ENCODE results near the gene LMBR1.
"Not testable (repeated sequence)": the region's sequence is repeated elsewhere in the genome, so short reads cannot be mapped to it uniquely, and the experiment has no call there.

Gene LMBR1

DNA sequence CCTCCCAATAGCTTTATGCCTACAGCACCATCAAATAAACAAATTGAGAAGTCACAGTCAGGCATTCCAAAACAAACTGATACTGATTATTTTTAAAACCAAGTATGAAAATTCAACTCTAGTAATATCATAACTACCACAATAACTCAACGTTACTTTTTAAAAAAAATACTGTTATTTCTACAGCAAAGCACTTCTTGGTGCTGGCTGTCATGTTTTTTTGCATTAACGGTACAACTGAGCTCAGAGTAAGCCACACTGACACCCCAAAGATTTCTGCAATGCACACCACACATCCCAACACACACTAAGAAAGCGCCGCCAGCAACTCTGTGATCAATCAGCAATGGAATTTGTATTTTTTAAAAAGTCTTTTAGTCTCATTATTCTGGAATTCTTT lies 138.8 kb downstream of the LMBR1 start:
- DNase-seq: peak in 1 of 5 experiments; percentile 81

DNA sequence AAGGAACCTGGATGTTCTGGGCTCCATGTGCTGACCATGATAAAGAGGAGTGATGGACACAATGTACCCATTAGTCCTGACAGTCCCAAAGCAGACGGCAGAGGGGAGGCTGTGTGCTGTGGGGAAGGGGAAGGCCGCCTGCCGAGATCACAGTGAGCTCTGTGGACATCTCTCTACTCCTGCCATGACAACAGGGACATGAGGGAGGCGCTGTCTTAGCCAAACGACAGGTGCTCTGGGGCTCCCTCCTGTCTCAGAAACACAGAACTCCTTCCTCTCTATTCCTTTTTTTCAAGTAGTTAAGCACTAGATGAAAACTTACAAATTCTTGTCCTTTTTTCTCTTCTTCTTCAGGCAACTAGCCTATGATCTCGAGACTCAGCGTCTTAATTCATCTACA lies 139.4 kb downstream of the LMBR1 start:
- DNase-seq: peak in 1 of 5 experiments; percentile 71

DNA sequence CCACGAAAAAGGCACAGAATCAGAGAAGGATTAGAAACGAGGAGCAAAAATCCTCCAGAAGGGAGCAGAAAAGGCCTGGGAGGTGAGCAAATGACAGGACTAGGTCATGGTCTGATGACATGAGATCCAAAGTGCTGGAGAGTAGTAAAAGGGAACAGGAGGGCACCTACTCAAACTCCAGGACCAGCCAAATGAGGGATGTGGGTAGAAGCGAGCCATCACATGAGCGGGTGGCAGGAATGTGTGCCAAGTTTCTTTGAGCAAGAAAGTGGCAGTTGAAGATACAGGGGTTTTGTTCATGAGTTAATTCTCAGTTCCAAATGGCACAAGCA lies 139.8 kb downstream of the LMBR1 start:
- peak in 1 of 5 experiments; percentile 31 for DNase-seq

DNA sequence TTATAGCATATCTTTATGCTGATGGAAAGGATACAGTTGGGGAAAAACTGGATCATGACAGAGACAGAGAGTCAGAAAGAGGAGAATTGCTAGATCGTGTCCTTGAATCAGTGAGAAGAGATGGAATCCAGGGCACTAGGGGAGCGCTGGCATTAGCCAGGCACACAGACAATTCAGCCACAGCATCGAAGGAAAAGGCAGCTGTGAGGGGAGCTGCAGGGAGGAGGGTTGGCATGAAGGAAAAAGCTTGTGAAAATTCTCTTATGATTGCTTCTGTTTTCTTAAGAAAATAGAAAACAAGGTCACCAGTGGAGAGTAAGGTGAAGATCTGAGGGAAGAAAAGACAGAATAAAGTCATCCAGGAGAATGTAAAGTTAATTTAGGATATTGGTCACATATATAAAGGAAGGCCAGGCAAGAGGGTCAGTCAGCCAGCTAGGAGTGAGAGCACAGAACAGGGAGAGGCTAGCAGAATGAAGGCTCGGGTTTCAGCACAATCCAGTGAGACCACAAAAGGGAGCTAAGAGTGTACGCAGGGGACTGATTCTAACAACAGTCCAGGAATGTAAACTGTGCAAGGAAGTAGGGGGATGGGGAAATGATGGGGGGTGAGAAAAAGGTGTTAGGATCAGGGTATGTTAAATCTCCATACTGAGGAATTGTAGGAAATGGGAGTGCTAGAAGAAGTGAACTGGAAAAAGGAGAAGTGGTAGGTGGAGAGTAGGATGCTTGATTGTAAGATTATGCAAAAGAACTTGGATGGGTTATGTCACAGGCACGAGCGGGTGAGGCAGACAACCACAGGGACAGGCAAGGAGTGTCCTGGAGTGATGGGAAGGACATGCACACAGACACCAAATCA lies 140.4 kb downstream of the LMBR1 start:
- no peak for DNase-seq

DNA sequence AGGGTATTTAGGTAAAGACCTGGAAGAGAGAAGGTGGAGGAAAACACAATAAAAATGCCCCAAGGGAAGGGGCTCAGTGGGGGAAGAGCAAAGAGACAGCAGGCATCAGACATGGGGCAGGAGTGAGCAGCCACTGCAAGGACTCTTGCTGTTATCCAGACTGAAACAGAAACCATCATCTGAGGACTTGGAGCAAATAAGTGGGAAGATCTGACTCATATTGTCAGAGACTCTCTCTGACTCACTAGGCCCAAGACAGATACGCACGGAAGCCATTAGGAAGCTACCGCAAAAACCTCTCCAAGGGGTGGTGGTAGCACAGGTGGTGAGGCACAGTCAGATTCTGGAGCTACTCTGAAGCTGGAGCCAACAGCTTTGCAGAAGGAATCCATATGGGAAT lies 141.7 kb downstream of the LMBR1 start:
- peak in 2 of 5 experiments; percentile 33 to 96 for DNase-seq

DNA sequence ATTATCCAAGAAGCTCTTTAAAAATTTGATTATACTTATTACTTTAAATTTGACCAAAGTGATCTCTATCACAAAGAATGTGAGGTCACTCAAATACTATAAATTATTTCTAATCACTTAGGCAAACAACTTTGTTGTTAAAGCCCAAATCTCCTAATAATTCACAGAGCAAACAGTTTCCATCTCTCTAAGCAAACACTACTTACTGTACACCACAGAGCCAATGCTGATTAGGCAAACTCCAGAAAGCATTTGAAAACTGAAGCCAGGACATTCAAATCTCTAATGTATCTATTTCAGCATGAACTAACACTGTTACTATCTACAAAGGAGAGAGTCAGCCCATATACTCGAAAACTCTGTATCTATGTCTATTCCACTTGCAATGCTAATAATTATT lies 145.3 kb downstream of the LMBR1 start:
- no peak for DNase-seq

DNA sequence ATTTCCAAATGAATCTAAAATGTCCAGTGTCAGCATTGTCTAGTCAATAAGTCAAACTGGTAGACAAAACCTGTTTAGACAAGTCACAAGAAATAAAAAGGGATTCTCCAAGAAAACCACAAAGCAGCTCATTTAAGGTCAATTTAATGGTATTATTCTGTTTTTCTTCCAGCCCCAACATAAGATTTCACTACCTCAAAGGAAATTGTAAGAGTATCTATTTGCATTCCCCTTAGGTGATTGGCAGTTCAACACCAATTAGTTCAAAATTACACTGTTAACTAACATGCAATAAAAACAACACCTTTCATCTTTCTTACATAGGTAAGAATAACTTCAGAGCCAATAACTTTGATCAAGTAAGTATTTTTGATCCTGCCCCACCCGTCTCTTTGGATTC lies 146.1 kb downstream of the LMBR1 start:
- DNase-seq: no peak

DNA sequence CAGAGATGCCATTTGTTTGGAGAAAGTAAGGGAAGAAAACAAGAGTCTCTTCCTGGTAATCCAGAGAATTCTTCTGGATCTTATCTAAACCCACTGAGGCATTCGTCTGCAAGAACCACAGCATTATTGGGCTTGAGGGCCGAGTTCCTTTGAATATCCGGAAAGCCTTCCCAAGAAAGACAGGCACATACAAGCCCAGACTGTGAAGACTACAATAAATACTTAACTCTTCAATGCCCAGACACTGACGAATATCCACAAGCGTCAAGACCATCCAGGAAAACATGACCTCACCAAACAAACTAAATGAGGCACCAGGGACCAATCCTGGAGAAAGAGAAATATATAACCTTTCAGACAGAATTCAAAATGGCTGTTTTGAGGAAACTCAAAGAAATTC lies 153.4 kb downstream of the LMBR1 start:
- no peak for DNase-seq

DNA sequence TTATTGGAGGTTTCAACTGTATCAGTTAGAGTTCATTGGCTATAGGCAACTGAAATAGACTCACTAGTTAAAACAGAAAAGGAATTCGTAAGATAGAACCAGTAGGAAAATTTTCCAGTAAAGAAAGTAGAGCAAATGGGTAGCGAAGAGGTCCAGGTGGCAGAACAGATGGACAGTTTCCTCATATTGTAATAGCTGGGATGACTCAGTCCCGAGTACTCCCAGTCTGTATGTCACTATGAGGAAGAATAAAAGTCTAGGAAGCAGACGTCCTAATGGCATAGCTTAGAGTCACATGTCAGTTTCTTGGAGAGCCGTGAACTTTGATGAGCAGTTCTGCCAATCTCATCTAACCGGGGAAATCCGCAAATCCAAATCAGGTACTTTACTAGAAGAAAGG lies 157.1 kb downstream of the LMBR1 start:
- DNase-seq: no peak

DNA sequence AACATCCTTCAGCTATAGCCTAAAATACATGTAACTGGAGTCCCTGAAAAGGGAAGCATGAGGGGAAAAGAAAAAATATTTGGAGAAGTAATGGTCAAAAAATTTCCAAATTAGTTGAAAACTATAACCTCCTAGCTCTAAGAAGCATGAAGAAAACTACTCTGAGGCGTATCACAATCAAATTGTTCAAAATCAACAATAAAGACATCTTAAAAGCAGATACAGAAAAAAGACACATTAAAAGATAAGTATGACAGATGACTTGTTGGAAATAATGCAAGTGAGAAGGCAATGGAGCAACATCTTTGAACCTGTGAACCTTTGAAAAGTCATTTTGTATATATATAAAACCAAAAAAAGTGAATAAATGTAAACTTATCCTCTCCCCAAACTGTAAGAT lies 159.3 kb downstream of the LMBR1 start:
- no peak for DNase-seq

DNA sequence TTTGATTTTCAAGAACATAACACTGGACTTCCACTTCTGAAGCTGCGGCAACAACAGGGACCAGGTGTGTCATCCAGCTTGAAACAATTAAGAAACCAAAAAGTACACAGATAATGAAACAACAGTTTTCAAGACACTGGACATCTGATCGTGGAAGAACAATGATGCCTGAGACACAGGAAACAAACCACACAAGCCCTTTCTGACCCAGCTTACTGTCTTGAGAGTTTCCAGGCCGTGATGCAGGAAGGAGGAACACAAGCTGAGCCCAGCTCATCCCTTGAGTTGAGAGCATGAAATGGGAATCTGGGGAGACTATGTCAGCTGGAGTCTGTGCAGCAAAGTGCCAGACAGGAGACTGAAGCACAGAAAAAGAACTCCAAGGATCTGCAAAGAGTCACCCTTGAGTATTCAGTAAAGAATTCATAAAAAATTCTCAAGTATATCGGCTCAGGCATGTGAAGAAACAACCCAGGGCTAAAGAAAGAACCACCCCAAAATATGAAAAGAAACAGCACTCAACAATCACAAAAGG lies 160.8 kb downstream of the LMBR1 start:
- DNase-seq: no peak

DNA sequence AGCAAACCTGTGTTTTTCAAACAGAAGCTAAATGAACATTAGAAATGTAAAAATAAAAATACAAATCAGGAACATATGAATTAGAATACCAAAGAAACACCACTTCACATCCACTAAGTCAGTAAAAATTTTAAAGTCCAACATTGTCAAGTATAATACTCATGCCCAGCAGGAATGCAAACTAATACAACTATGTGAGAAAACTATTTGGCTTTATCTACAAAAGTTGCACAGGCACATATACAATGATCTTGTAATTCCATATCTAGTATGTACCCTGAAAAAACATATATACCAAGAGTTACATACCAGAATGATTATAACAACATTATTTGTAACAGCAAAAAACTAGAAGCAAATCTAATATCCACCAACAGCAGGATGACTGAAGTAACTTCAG lies 161.3 kb downstream of the LMBR1 start:
- DNase-seq: no peak

DNA sequence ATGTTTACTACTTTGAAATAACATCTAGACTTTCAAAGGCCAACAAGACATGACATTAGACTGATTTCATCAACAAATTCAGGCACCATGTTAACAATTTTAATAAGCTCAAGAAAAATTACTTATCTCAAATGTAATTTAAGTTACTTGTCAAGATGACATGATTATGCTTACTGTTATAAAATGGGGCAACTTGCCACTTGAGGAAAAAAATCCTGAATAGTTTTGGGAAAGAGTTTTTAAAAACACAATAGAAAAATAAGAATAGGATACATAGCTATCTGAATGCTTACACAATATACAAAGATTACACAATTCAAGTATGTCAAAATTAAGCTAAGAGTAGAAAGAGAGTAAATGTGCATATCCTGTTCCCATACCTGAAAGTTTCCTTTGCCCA lies 167.0 kb downstream of the LMBR1 start:
- no peak for DNase-seq

DNA sequence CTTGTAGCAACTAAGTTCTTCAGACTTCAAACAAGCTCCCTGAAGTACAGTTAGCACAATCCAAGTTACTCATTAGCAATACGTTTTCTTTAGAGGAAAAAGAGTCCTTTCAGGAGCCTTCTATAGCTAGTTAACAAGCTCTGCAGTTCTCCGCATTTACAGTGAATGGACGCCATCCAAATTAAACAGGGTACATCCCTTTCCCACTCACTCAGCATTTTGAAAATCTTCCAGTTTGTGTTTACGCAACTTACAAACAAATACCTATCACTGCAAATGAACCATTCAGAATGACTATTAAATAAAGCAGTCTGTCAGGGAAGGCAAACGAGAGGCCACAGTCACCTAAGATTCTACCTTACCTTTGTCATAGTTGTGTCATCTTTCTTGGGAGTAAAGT lies 167.9 kb downstream of the LMBR1 start:
- no peak for DNase-seq

DNA sequence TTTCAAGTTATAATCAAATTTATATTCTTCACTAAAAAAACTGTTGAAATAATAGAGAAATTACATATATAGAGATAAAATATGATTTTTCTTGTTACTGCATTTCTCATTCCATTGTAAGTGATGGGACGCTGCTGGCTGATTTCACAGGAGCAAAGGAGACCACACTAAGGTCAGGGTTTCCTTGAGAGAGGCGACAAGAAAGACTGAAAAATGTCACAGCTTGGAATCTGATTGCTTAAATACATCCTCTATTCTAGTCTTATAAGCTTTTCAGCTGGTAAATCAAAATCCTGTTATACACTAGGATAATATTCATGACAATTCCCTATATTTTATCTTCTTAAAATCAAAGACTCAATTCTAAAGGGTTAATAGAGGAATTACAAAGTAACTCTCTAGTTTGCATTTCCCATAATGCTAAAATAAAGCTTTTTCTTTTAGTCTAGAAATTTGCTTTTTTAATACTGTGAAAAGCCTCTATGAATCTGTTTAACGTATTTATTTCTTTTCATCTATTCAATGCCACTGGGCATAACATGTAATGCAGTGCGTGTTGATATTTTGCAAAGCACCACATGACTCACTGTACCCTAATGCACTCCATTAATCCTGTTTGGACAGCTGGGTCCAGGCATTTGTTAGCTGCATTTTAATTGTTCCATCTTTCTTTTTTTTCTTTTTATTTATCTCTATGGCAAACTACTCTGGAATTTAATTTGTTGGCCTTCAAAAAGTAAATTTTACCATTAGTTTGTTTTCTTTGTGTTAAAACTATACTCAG lies 170.7 kb downstream of the LMBR1 start:
- no peak for DNase-seq

DNA sequence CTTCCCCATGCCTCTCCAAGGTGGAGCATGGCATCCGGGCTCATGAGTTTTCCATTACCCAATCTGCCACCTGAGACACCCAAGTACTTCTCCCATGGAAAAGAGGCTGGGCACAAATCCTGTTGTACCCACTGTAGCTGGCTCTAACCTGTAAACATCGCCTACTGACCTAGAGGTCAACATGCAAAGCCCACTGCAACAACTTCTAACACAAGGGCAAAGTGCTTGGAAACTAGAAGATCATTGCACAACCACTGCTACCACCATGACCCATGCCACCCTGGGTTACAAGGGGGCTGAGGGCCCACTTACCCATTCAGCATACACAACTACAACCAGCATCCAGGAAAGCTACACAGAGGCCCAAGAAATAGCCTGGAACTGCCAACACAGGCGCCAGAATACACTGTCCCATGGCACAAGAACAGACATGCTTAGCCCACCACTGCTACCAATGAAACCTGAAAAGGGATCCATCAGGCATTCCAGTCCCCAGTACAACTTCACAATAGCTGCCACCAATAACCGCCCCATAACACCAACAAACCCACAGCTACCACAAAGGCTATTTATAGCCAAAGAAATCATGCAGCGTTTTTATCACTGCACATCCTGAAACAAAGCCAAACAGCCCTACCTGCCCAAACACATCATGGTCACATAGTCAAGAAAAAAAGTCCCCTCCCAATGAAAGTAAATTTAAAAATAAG lies 189.1 kb downstream of the LMBR1 start:
- DNase-seq: peak in 1 of 5 experiments; percentile 46

DNA sequence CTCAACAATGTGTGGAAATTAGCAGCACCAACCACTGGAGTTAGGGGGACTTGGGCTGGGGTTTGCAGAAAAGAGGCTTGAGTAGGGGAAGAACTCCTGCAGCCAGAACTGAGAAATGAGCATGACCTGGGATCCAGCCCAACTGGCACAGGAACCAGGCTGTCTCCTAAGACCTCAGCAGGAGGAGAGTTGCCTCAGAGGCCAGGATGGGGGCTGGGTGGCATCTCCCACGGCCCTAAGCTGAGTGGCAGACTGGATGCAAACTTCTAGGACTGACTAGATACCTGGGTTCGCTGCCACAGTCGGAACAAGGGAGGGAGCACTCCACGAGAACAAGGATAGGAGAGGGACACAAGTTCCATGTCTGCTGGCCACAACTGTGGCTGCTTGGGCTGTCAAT lies 189.8 kb downstream of the LMBR1 start:
- DNase-seq: no peak

DNA sequence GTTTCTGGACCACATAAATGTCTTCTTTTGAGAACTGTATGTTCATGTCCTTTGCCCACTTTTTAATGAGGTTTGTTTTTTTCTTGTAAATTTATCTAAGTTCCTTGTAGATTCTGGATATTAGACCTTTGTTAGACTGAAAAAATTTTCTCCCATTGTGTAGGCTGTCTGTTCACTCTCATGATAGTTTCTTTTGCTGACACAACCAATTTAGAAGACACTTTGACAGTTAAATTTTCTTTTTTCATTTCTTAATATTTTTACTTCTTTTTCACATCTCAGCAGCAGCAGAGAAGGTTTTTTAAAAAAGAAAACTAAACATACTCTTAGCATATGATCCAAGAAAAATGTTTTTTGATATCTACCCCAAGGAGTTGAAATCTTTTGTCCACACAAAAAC lies 190.6 kb downstream of the LMBR1 start:
- no peak for DNase-seq

DNA sequence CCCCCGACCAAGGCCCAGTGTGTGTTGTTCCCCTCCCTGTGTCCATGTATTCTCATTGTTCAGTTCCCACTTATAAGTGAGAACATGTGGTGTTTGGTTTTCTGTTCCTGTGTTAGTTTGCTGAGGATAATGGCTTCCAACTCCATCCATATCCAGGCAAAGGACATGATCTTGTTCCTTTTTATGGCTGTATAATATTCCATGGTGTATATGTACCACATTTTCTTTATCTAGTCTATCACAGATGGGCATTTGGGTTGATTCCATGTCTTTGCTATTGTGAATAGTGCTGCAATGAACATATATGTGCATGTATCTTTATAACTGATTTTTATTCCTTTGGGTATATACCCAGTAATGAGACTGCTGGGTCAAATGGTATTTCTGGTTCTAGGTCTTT lies 191.2 kb downstream of the LMBR1 start:
- DNase-seq: not testable (repeated sequence)

DNA sequence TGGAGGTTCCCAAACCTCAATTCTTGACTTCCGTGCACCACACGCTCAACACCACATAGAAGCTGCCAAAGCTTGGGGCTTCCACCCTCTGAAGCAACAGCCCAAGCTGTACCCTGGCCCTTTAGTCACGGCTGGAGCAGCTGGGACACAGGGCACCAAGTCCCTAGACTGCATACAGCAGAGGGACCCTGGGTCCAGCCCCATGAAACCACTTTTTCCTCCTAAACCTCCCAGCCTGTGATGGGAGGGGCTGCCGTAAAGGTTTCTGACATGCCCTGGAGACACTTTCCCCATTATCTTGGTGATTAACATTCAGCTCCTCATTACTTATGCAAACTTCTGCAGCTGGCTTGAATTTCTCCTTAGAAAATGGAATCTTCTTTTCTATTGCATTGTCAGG lies 194.5 kb downstream of the LMBR1 start:
- DNase-seq: not testable (repeated sequence)

DNA sequence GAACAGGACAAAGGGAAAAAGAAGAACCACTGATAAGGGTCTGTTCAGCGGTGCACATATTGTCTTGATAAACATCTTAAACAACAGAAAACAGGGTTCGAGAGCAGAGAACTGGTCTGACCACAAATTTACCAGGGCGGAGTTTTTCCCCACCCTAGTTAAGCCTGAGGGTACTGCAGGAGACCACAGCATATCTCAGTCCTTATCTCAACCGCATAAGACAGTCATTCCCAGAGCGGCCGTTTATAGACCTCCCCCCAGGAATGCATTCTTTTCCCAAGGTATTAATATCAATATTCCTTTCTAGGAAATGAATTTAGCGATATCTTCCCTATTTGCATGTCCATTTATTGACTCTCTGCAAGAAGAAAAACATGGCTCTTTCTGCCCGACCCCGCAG lies 195.7 kb downstream of the LMBR1 start:
- DNase-seq: not testable (repeated sequence)

DNA sequence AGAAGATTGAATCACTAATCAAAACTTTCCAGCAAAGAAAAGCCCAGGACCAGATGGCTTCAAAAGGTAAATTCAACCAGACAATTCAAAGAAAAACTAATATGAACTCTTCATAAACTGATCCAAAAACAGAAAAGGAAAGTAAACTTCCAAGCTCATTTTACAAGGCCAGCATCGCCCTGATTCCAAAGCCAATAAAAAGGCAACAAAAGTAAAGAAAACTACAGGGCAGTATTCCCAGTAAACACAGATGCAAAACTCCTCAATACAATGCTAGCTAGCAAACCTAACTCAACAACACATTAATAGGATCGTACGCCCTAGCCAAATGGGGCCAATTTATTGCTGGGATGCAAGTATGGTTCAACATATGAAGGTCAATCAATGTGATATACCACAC lies 199.4 kb downstream of the LMBR1 start:
- DNase-seq: no peak

DNA sequence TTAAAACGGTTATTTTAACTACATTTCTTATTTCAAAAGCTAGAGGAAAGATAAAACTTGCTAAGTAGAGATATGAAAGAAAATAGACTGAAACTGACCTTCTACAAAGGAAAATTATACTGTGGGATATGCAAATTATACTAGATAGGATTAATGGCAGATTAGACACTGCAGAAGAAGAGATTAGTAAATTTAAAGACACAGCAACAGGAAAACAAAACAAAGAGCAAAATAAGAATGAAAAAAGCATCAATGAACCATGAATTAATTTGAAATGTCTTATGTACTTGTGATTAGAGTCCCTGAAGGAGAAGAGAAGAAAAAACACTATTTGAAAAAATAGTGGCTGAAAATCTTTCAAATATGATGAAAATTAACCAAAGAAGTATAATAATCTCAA lies 200.1 kb downstream of the LMBR1 start:
- DNase-seq: no peak
